Epithelial cell of proximal tubule (primary cell): ENCODE results near the gene GCNT4. TPM values are rescaled to one million over a fixed set of nuclear protein-coding genes. Genes with fewer than 3 reads are reported as not detected.

Source experiments
- DNase-seq: peaks from one replicate; pipeline ENCODE4 v3.0.0-alpha.2; 2011; ENCODE audit warnings: low read depth
- H3K4me3 ChIP-seq: 2 replicates; pipeline ENCODE4 v1.5.1; 2011; ENCODE audit warnings: low read depth, mild to moderate bottlenecking, low read length
- total RNA-seq: library from RNA; depleted of rRNA; stranded (reverse); fragments of >200 nt; gene quantifications from 2 replicates; pipeline ENCODE4 v1.2.3, GENCODE V29; 2015
- TF ChIP-seq, protein P1 (sequence below): conservative IDR thresholded peaks from 2 replicates; pipeline ENCODE4 v1.5.1; 2012; ENCODE audit warnings: low read depth, mild to moderate bottlenecking, low read length

Gene GCNT4
- total RNA-seq, 1 donor from 2014 or later: 2.3 TPM

- DNase-seq: no peak
- TF ChIP-seq, protein P1, sequence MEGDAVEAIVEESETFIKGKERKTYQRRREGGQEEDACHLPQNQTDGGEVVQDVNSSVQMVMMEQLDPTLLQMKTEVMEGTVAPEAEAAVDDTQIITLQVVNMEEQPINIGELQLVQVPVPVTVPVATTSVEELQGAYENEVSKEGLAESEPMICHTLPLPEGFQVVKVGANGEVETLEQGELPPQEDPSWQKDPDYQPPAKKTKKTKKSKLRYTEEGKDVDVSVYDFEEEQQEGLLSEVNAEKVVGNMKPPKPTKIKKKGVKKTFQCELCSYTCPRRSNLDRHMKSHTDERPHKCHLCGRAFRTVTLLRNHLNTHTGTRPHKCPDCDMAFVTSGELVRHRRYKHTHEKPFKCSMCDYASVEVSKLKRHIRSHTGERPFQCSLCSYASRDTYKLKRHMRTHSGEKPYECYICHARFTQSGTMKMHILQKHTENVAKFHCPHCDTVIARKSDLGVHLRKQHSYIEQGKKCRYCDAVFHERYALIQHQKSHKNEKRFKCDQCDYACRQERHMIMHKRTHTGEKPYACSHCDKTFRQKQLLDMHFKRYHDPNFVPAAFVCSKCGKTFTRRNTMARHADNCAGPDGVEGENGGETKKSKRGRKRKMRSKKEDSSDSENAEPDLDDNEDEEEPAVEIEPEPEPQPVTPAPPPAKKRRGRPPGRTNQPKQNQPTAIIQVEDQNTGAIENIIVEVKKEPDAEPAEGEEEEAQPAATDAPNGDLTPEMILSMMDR: no peak
Measured at GRCh38 chr5:75028090-75028489, 24.3 kb downstream of the GCNT4 start.

GRCh38 chr5:75023368-75024159, 28.8 kb downstream of the GCNT4 start:
- no peak overlapping the region for H3K4me3 ChIP-seq
- no peak for DNase-seq
- TF ChIP-seq, protein P1: no peak

More at GRCh38 chr5:75028090-75028489, 24.3 kb downstream of the GCNT4 start:
- no peak overlapping the region for H3K4me3 ChIP-seq

- TF ChIP-seq, protein P1: no peak
- DNase-seq: no peak
Measured at GRCh38 chr5:75021800-75022199, 30.6 kb downstream of the GCNT4 start.

GRCh38 chr5:75021219-75021618, 31.1 kb downstream of the GCNT4 start:
- TF ChIP-seq, protein P1: no peak
- no peak for DNase-seq
- H3K4me3 ChIP-seq: no peak overlapping the region

More at GRCh38 chr5:75021800-75022199, 30.6 kb downstream of the GCNT4 start:
- no peak overlapping the region for H3K4me3 ChIP-seq

GRCh38 chr5:75020016-75020656, 32.2 kb downstream of the GCNT4 start:
- H3K4me3 ChIP-seq: no peak overlapping the region
- TF ChIP-seq, protein P1: no peak
- DNase-seq: no peak

DNA sequence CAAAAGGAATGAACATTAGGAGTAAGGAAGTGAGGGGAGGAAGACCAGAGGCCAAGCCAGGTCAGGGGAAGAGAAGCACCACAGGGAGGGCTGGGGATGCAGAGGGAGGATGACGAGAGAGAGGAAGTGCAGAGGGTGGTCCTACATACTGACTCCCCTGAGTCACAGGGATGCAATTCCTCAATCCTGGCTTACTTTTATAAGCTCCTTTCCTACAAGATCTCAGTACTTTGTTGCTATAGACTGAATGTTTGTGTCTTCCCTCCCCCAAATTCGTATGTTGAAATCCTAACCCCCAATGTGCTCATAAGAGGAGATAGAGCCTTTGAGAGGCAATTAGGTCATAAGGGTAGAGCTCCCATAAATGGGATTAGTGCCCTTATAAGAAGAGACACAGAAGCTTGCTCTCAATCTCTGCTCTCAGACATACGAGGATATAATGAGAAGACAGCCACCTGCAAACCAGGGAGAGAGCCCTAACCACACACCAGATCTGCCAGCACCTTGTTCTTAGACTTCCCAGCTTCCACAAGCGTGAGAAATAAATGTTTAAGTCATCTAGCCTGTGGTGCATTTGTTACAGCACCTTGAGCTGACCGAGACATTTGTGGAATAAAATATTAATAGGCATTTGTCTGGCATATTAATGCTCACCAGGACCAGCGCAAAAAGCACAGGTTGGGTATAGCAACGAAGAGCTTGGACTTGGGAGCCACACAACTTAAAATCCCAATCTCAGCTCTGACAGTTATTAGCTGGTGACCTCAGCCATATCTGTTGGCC, 33.4 kb downstream of the GCNT4 start:
- H3K4me3 ChIP-seq: no peak overlapping the region
- TF ChIP-seq, protein P1: no peak
- no peak for DNase-seq
